Liver (tissue), 9 donors: ENCODE results near the gene PDCL3. TPM values are rescaled to one million over a fixed set of nuclear protein-coding genes. Genes with fewer than 3 reads are reported as not detected.

Source experiments
- DNase-seq: peaks from one replicate; pipeline ENCODE4 v3.0.0-alpha.2; 2017; ENCODE audit warnings: low spot score
- H3K27ac ChIP-seq, 2 donors: one replicate each; pipeline ENCODE4 v1.7.0; 2013; ENCODE audit warnings: inconsistent platforms in 2 of 2, low read length in 2 of 2, control low read depth in 1 of 2, low read depth in 1 of 2, mild to moderate bottlenecking in 1 of 2
- H3K27me3 ChIP-seq, 4 donors: one replicate each; pipeline versions ENCODE4 v1.6.1 to v1.7.0; 2013; ENCODE audit warnings: low read length in 3 of 4, inconsistent platforms in 1 of 4, mild to moderate bottlenecking in 1 of 4, moderate library complexity in 1 of 4; ENCODE audit not compliant: control insufficient read depth in 4 of 4, insufficient read depth in 4 of 4
- H3K36me3 ChIP-seq, 4 donors: one replicate each; pipeline versions ENCODE4 v1.6.1 to v1.7.0; 2013; ENCODE audit warnings: low read length in 3 of 4, mild to moderate bottlenecking in 3 of 4, low read depth in 1 of 4, moderate library complexity in 1 of 4; ENCODE audit not compliant: control insufficient read depth in 4 of 4, insufficient read depth in 3 of 4
- H3K4me1 ChIP-seq, 4 donors: one replicate each; pipeline versions ENCODE4 v1.6.1 to v1.7.0; 2013; ENCODE audit warnings: low read length in 3 of 4, mild to moderate bottlenecking in 3 of 4, moderate library complexity in 1 of 4; ENCODE audit not compliant: control insufficient read depth in 4 of 4, insufficient read depth in 4 of 4
- H3K4me3 ChIP-seq, 3 donors: one replicate each; pipeline versions ENCODE4 v1.6.1 to v1.7.0; 2013; ENCODE audit warnings: low read length in 3 of 3, control low read depth in 1 of 3, low read depth in 1 of 3, mild to moderate bottlenecking in 1 of 3
- H3K9ac ChIP-seq, 2 donors: one replicate each; pipeline ENCODE4 v1.7.0; 2013; ENCODE audit warnings: low read length in 2 of 2, mild to moderate bottlenecking in 2 of 2, moderate library complexity in 2 of 2, control low read depth in 1 of 2, low read depth in 1 of 2
- H3K9me3 ChIP-seq, 4 donors: one replicate each; pipeline versions ENCODE4 v1.6.1 to v1.7.0; 2013; ENCODE audit warnings: low read length in 3 of 4; ENCODE audit not compliant: control insufficient read depth in 4 of 4
- FOXA1 ChIP-seq: IDR thresholded peaks from 2 replicates; pipeline ENCODE4 v1.6.1; 2016; ENCODE audit warnings: antibody characterized with exemption
- HNF4A ChIP-seq, 2 donors: conservative IDR thresholded peaks; 2 replicates each; pipeline ENCODE4 v1.6.1; 2016; ENCODE audit warnings: antibody characterized with exemption in 2 of 2, mild to moderate bottlenecking in 2 of 2
- JUND ChIP-seq, 2 donors: IDR thresholded peaks; 2 replicates each; pipeline ENCODE4 v1.6.1; 2016; ENCODE audit warnings: antibody characterized with exemption in 2 of 2
- RAD21 ChIP-seq, 2 donors: IDR thresholded peaks; 2 replicates each; pipeline ENCODE4 v1.6.1; 2016; ENCODE audit warnings: antibody characterized with exemption in 2 of 2, mild to moderate bottlenecking in 2 of 2
- RXRA ChIP-seq, 2 donors: IDR thresholded peaks; 2 replicates each; pipeline ENCODE4 v1.6.1; 2017 to 2018; ENCODE audit warnings: antibody characterized with exemption in 2 of 2, mild to moderate bottlenecking in 1 of 2
- SP1 ChIP-seq: IDR thresholded peaks from 2 replicates; pipeline ENCODE4 v1.6.1; 2018; ENCODE audit warnings: antibody characterized with exemption, mild to moderate bottlenecking
- YY1 ChIP-seq: IDR thresholded peaks from 2 replicates; pipeline ENCODE4 v1.6.1; 2016; ENCODE audit warnings: antibody characterized with exemption, mild to moderate bottlenecking
- WGBS: extraction: QIAGEN DNeasy Blood & Tissue Kit; methylation state at CpG from one replicate; pipeline ENCODE4 v1.1.7; 2013; 5-methylcytosine and 5-hydroxymethylcytosine counted together
- polyA plus RNA-seq, 2 donors: library from polyadenylated mRNA; stranded (reverse) in 1 of 2; unstranded in 1 of 2; fragments of 200-250 nt in 1 of 2; fragments of >200 nt in 1 of 2; fragmentation: Nextera tagmentation in 1 of 2; extraction: Ambion mirVana in 1 of 2; gene quantifications; one replicate each; pipeline versions ENCODE4 v1.2.1 to v1.2.3, GENCODE V29; 2013 to 2015
- total RNA-seq, 2 donors: library from RNA; depleted of rRNA; stranded (reverse); fragments of >200 nt; gene quantifications; one replicate each; pipeline ENCODE4 v1.2.3, GENCODE V29; 2014
- TF ChIP-seq, protein P1 (sequence below): IDR thresholded peaks from 2 replicates; pipeline ENCODE4 v1.6.1; 2016; ENCODE audit warnings: antibody characterized with exemption, mild to moderate bottlenecking
- TF ChIP-seq, protein P2 (sequence below): IDR thresholded peaks from 2 replicates; pipeline ENCODE4 v1.6.1; 2016; ENCODE audit warnings: antibody characterized with exemption
- TF ChIP-seq, protein P3 (sequence below): IDR thresholded peaks from 2 replicates; pipeline ENCODE4 v1.6.1; 2016; ENCODE audit warnings: antibody characterized with exemption
- TF ChIP-seq, protein P4 (sequence below): IDR thresholded peaks from 2 replicates; pipeline ENCODE4 v1.6.1; 2016; ENCODE audit warnings: antibody characterized with exemption
- donor health status: healthy.
- donor health status: healthy.
- donor health status: healthy.
- donor health status: healthy.
- donor health status: healthy.

Gene PDCL3
- total and polyA plus RNA-seq, 4 donors = 4.2 to 12.3 (median 7.0) TPM

DNA sequence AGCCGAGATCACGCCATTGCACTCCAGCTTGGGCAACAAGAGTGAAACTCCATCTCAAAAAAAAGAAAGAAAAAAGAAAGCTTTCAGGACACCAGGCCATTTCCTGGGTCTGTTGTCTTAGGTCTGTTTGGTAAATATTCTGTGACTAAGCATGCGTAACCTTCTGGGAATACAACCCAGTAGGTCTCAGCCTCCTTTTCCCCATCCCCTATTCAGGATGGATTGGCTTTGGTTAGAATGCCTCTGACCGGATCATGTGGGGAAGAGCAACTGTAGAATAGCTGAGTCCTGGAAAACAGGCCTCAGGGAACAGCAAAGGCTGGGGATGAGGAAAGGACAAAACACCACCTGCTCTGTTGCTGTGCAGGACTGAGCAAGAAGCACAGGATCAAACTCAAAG is 1.6 kb upstream of the PDCL3 start:
- Histone ChIP-seq H3K27me3 (no peaks in the 10 kb centered on the region), H3K9me3 (no peaks in the 10 kb centered on the region), H3K27ac (no peak overlapping the region), H3K9ac (no peak overlapping the region), H3K36me3 (no peaks in the 10 kb centered on the region), H3K4me1 (peaks cover 0 to 9% (median 7%) of the 10 kb centered on the region in 4 donors), H3K4me3 (no peak overlapping the region)
- no peak for TF ChIP-seq SP1
- no peak for TF ChIP-seq RXRA (IDR thresholded peaks at IDR 0.05)
- TF ChIP-seq, protein P1, sequence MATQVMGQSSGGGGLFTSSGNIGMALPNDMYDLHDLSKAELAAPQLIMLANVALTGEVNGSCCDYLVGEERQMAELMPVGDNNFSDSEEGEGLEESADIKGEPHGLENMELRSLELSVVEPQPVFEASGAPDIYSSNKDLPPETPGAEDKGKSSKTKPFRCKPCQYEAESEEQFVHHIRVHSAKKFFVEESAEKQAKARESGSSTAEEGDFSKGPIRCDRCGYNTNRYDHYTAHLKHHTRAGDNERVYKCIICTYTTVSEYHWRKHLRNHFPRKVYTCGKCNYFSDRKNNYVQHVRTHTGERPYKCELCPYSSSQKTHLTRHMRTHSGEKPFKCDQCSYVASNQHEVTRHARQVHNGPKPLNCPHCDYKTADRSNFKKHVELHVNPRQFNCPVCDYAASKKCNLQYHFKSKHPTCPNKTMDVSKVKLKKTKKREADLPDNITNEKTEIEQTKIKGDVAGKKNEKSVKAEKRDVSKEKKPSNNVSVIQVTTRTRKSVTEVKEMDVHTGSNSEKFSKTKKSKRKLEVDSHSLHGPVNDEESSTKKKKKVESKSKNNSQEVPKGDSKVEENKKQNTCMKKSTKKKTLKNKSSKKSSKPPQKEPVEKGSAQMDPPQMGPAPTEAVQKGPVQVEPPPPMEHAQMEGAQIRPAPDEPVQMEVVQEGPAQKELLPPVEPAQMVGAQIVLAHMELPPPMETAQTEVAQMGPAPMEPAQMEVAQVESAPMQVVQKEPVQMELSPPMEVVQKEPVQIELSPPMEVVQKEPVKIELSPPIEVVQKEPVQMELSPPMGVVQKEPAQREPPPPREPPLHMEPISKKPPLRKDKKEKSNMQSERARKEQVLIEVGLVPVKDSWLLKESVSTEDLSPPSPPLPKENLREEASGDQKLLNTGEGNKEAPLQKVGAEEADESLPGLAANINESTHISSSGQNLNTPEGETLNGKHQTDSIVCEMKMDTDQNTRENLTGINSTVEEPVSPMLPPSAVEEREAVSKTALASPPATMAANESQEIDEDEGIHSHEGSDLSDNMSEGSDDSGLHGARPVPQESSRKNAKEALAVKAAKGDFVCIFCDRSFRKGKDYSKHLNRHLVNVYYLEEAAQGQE = no peak
- TF ChIP-seq, protein P2, sequence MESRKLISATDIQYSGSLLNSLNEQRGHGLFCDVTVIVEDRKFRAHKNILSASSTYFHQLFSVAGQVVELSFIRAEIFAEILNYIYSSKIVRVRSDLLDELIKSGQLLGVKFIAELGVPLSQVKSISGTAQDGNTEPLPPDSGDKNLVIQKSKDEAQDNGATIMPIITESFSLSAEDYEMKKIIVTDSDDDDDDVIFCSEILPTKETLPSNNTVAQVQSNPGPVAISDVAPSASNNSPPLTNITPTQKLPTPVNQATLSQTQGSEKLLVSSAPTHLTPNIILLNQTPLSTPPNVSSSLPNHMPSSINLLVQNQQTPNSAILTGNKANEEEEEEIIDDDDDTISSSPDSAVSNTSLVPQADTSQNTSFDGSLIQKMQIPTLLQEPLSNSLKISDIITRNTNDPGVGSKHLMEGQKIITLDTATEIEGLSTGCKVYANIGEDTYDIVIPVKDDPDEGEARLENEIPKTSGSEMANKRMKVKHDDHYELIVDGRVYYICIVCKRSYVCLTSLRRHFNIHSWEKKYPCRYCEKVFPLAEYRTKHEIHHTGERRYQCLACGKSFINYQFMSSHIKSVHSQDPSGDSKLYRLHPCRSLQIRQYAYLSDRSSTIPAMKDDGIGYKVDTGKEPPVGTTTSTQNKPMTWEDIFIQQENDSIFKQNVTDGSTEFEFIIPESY = no peak
- TF ChIP-seq JUND (IDR thresholded peaks at IDR 0.05) = no peak
- TF ChIP-seq HNF4A (conservative IDR thresholded peaks at IDR 0.05) = no peak
- TF ChIP-seq FOXA1 = no peak
- TF ChIP-seq, protein P3, sequence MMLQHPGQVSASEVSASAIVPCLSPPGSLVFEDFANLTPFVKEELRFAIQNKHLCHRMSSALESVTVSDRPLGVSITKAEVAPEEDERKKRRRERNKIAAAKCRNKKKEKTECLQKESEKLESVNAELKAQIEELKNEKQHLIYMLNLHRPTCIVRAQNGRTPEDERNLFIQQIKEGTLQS = no peak
- DNase-seq = no peak
- WGBS = 96% methylated on average over 4 of the region's 4 CpGs

DNA sequence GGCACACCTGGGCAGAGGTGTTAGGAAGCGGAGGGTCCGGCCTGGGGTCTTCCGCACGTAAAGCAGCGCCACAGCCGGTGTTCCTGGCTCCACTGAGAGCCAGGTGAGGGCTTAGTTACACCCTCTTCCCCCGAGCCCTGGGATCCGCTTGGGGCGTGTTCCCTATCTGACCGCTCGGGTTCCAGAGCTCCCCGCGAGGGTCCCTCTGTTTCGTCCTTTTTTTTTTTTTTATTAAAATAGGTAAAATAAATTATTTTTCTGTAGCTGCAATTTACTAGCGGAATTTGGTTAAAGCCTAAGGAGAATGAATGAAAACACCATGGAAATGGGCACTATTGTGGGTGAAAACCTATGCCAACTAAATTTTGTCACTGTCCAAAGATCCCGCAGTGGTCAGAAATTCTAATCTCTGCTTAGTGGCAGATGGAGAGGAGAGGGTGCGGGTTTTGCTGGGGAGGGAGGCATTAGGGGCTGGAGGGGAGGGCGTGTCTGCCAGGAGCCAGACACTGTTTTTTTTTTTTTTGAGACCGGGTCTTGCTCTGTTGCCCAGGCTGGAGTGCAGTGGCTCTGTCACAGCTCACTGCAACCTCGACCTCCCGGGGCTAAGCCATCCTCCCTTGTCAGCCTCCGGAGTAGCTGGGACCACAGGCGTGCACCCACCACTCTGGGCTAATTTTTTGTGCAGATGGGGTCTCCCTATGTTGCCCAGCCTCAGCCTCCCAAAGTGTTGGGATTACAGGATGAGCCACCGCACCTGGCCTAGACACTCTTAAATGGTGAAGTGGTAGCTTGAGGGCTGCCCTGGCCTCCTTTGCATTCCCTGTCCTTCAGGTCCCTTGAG is 834 bp downstream of the PDCL3 start:
- Histone ChIP-seq H3K4me1 (peaks cover 0 to 9% (median 7%) of the 10 kb centered on the region in 4 donors), H3K9ac (peak overlapping the region; percentile 61 to 77), H3K27ac (peak overlapping the region; percentile 79 to 81), H3K36me3 (peaks cover 0 to 8% (median 6%) of the 10 kb centered on the region in 4 donors), H3K9me3 (no peaks in the 10 kb centered on the region), H3K27me3 (no peaks in the 10 kb centered on the region), H3K4me3 (peak overlapping the region; percentile 80 to 83 (median 81))
- TF ChIP-seq RAD21 (IDR thresholded peaks at IDR 0.05) (no peak), YY1 (no peak), HNF4A (conservative IDR thresholded peaks at IDR 0.05) (no peak)
- TF ChIP-seq, protein P4, sequence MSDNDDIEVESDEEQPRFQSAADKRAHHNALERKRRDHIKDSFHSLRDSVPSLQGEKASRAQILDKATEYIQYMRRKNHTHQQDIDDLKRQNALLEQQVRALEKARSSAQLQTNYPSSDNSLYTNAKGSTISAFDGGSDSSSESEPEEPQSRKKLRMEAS = no peak
- TF ChIP-seq, protein P2 = peak; percentile 8
- WGBS = 26% methylated on average over 24 of the region's 24 CpGs
- DNase-seq = no peak
